ENCODE data around the gene LRRC8C.

DNA sequence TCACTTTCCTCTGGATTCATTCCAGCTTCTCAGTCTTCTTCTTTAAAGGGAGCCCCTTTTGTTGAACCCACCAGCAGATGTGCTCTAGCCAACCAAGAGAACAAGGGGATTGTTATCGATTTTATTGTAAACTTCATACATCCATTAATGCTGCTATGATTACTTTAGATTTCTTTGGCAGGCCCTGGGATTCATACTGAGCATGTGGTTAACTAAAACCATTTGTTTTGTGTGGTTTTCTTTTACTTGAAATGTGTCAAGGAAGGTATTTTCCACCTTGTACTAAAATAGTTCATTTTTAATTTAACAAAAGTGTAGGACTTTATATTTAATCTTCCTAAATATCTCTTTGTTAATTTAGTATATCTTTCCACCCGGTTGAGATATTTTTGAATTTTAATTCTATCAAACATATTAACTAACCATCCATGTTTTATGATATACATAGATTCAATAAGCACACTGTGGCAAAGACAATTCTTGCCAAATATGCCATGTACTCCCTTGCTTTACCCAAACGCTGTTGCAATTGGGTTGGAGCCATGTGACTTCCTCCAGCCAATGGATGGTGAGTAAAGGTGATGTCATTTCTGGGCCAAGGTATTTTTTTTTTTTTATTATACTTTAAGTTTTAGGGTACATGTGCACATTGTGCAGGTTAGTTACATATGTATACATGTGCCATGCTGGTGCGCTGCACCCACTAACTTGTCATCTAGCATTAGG lies 113.7 kb downstream of the LRRC8C start:
- TF ChIP-seq POLR2A (IDR thresholded peaks at IDR 0.05; ENCODE audit: low read depth, low read length) (no peak), TAF1 (IDR thresholded peaks at IDR 0.05; ENCODE audit: low read depth, low read length) (no peak)

All from GM12891 (cell line).